ENCODE data around the gene BRD3.

The BRD3 gene

GRCh38 chr9:134034215-134035040 lies 33.4 kb downstream of the BRD3 start:
- H3K9me3 ChIP-seq (ENCODE audit: low read length), result peaks cover 6% of the 10 kb centered on the region
- H2AFZ ChIP-seq (ENCODE audit: low read depth, low read length), result no peak overlapping the region
- H3K4me1 ChIP-seq (ENCODE audit: insufficient read depth, low read length), result no peaks in the 10 kb centered on the region
- H3K4me3 ChIP-seq (ENCODE audit: low read length), result no peak overlapping the region
- peaks cover 84% of the 10 kb centered on the region for H3K36me3 ChIP-seq (ENCODE audit: insufficient read depth, low read length)
- H3K27me3 ChIP-seq (ENCODE audit: insufficient read depth, low read length), result no peaks in the 10 kb centered on the region

- no peak overlapping the region for H2AFZ ChIP-seq (ENCODE audit: low read depth, low read length)
- no peaks in the 10 kb centered on the region for H3K4me1 ChIP-seq (ENCODE audit: insufficient read depth, low read length)
- H3K9me3 ChIP-seq (ENCODE audit: low read length), result no peaks in the 10 kb centered on the region
- no peak overlapping the region for H3K4me3 ChIP-seq (ENCODE audit: low read length)
- H3K36me3 ChIP-seq (ENCODE audit: insufficient read depth, low read length), result peaks cover 83% of the 10 kb centered on the region
- no peaks in the 10 kb centered on the region for H3K27me3 ChIP-seq (ENCODE audit: insufficient read depth, low read length)
These were observed 34.2 kb downstream of the BRD3 start for GRCh38 chr9:134033516-134034214.

DNA sequence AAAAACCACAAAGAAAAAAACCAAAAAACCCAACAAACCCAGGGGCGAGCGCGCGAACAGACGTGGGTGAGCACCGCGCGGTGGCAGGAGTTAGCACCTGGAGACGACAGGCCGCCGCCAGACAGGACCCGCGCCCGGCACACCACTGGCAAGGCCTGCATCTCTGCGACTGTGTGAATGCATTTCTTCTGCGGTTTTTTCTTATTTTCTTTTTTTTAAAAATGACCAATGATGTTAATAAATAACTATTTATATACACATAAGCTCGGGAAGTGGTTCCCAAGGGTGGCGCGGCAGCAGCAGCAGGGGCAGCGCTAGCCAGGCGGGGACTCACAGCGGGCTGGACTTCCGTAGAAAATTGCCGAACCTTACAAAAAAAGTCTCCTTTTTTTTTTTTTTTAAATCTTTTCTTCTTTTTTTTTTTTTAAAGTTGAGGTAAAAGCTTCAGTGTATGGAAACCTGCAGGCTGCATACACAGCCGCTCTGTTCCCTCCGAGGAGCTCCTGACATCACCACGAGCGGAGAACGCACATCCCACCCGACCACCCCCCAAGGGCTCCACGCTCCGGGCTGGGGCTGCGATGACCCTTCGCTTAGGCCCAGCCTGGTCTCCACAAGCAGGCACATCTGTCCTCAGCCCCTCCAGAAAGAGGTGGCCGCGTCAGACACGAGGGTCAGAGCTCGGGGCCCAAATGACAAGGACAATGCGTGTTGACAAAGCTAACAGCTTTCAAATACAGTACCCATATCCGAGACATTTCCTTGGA lies 35.2 kb downstream of the BRD3 start:
- Histone ChIP-seq H3K4me3 (ENCODE audit: low read length) (no peak overlapping the region), H3K4me1 (ENCODE audit: insufficient read depth, low read length) (no peaks in the 10 kb centered on the region), H3K36me3 (ENCODE audit: insufficient read depth, low read length) (peaks cover 80% of the 10 kb centered on the region), H3K9me3 (ENCODE audit: low read length) (no peaks in the 10 kb centered on the region), H3K27me3 (ENCODE audit: insufficient read depth, low read length) (no peaks in the 10 kb centered on the region), H2AFZ (ENCODE audit: low read depth, low read length) (no peak overlapping the region)

DNA sequence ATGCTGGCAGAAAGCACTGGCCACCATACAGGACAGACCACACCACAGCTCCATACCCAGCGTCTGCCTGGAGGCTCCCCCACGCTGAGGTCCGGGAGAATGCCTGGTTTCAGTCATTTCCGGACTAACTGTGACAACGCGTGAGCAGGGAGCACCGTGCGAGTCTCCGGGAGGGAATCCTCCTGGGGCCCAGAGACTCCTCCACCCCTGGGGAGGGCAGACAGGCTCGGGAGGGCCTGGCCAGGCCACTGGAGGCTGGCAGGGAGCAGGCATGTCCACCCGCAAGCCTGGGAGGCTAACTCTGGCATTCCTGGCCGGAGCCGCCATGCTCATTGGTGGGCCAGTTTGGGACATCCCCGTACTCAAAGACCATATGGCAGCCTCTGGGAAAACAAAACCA lies 36.0 kb downstream of the BRD3 start:
- Histone ChIP-seq H3K9me3 (ENCODE audit: low read length) (no peaks in the 10 kb centered on the region), H3K36me3 (ENCODE audit: insufficient read depth, low read length) (peaks cover 82% of the 10 kb centered on the region), H3K4me1 (ENCODE audit: insufficient read depth, low read length) (no peaks in the 10 kb centered on the region), H3K4me3 (ENCODE audit: low read length) (no peak overlapping the region), H3K27me3 (ENCODE audit: insufficient read depth, low read length) (no peaks in the 10 kb centered on the region), H2AFZ (ENCODE audit: low read depth, low read length) (no peak overlapping the region)

DNA sequence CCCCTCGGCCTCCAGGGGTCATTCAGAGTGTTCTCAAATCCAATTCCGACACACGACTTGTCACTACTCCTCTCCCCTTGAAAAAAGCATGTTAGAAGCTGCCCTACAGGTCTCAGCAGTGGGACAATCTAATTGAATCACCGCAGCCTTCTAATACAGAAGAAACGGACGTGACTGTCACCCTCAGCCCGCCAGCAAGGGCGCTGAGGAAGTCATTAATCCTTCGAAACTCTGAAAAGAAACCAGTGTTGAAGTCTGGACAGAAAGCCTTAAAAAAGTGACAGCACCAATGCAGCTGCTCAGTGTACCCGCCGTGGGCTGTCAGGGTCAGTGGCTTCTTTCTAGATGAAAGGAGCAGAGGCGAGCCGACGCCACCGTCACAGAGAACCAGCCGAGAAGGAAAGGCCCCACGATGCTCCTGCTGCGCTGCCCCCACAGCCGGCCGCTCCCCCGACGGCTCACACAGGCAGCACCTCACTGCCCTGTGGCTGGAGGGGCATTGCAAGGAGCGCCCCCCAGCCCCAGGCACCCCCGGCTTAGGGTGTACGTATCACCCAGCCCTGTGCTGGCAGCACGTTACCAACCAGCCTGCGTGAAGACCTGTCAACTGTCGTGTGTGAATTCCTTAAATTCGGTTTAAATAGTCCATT lies 36.9 kb downstream of the BRD3 start:
- no peak overlapping the region for H2AFZ ChIP-seq (ENCODE audit: low read depth, low read length)
- no peaks in the 10 kb centered on the region for H3K9me3 ChIP-seq (ENCODE audit: low read length)
- peaks cover 8% of the 10 kb centered on the region for H3K4me1 ChIP-seq (ENCODE audit: insufficient read depth, low read length)
- peaks cover 76% of the 10 kb centered on the region for H3K36me3 ChIP-seq (ENCODE audit: insufficient read depth, low read length)
- H3K27me3 ChIP-seq (ENCODE audit: insufficient read depth, low read length), result no peaks in the 10 kb centered on the region
- no peak overlapping the region for H3K4me3 ChIP-seq (ENCODE audit: low read length)

GRCh38 chr9:134029248-134030226 lies 38.3 kb downstream of the BRD3 start:
- Histone ChIP-seq H3K4me1 (ENCODE audit: insufficient read depth, low read length) (peaks cover 9% of the 10 kb centered on the region), H3K36me3 (ENCODE audit: insufficient read depth, low read length) (peaks cover 62% of the 10 kb centered on the region), H3K27me3 (ENCODE audit: insufficient read depth, low read length) (no peaks in the 10 kb centered on the region), H2AFZ (ENCODE audit: low read depth, low read length) (no peak overlapping the region), H3K4me3 (ENCODE audit: low read length) (no peak overlapping the region), H3K9me3 (ENCODE audit: low read length) (no peaks in the 10 kb centered on the region)

DNA sequence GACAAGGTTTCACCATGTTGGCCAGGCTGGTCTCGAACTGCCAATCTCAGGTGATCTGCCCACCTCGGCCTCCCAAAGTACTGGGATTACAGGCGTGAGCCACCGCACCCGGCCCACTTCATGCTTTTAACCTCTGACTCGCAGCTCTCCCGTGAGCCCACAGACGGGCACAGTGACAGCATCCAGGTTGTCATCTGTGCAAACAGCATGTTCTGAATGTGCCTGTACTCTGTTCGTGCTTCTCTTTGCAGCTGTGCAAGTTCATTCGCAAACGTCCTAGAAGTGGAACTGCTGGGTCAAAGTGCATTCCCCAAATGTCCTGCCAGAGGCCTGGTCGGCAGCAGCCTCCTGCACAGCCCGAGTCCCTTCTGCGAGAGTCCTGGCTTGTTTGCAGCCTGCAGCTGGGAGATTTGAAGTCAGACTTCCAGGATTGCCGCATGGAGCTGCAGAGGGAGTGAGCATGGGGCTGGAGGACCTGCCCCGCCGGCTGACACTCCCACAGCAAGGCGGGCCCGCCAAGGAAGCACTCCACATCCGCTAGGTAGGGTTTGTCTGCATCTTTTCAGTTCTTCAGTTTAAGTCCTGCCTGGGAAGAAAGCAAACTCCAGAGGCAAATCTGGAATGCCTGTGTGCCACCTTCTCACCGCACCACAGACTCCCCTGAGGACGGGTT lies 39.1 kb downstream of the BRD3 start:
- Histone ChIP-seq H3K4me1 (ENCODE audit: insufficient read depth, low read length) (peaks cover 9% of the 10 kb centered on the region), H3K27me3 (ENCODE audit: insufficient read depth, low read length) (no peaks in the 10 kb centered on the region), H2AFZ (ENCODE audit: low read depth, low read length) (no peak overlapping the region), H3K4me3 (ENCODE audit: low read length) (no peak overlapping the region), H3K36me3 (ENCODE audit: insufficient read depth, low read length) (peaks cover 54% of the 10 kb centered on the region), H3K9me3 (ENCODE audit: low read length) (no peaks in the 10 kb centered on the region)

DNA sequence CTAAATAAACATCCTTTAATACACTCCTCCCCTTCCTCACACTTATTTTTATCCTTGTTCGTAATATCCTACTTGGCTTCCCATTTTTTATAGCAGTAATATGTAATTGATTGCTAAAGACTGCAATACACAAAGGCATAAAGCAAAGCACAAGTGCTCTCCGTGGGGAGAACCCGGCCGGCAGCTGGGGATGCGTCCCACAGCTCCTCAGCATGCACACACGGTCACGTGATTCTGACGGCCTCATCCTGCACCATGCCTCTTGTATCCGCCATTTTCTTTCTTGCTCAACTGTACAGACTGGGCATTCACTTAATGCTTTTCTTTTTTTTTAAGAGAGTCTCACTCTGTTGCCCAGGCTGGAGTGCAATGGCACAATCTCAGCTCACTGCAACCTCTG lies 39.8 kb downstream of the BRD3 start:
- no peaks in the 10 kb centered on the region for H3K9me3 ChIP-seq (ENCODE audit: low read length)
- H3K27me3 ChIP-seq (ENCODE audit: insufficient read depth, low read length), result no peaks in the 10 kb centered on the region
- H2AFZ ChIP-seq (ENCODE audit: low read depth, low read length), result no peak overlapping the region
- peaks cover 9% of the 10 kb centered on the region for H3K4me1 ChIP-seq (ENCODE audit: insufficient read depth, low read length)
- H3K36me3 ChIP-seq (ENCODE audit: insufficient read depth, low read length), result peaks cover 47% of the 10 kb centered on the region
- H3K4me3 ChIP-seq (ENCODE audit: low read length), result no peak overlapping the region

- Histone ChIP-seq H3K36me3 (ENCODE audit: insufficient read depth, low read length) (peaks cover 43% of the 10 kb centered on the region), H3K4me1 (ENCODE audit: insufficient read depth, low read length) (peaks cover 9% of the 10 kb centered on the region), H3K4me3 (ENCODE audit: low read length) (no peak overlapping the region), H3K9me3 (ENCODE audit: low read length) (no peaks in the 10 kb centered on the region), H3K27me3 (ENCODE audit: insufficient read depth, low read length) (no peaks in the 10 kb centered on the region), H2AFZ (ENCODE audit: low read depth, low read length) (no peak overlapping the region)
These were observed 40.3 kb downstream of the BRD3 start for GRCh38 chr9:134027561-134027960.

DNA sequence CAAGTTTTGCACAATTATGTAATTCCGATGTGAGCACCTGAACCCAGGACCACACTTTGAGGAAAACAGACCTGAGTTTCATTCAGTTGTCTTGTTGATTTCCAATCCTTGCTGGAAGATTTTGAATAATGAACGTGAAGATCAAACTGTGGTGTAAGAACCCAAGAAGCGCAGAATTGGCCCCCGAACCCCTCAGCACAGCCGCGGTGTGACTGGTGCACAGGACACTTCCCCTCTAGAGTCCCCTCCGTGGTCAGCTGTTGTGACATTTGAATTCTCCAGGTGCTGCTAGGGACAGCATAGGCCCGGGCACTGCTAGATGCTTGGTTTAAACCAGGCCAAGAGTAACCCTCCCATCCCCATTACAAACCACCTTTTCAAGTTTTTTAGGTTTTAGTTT lies 40.8 kb downstream of the BRD3 start:
- no peaks in the 10 kb centered on the region for H3K9me3 ChIP-seq (ENCODE audit: low read length)
- peaks cover 9% of the 10 kb centered on the region for H3K4me1 ChIP-seq (ENCODE audit: insufficient read depth, low read length)
- no peak overlapping the region for H3K4me3 ChIP-seq (ENCODE audit: low read length)
- H2AFZ ChIP-seq (ENCODE audit: low read depth, low read length), result no peak overlapping the region
- no peaks in the 10 kb centered on the region for H3K27me3 ChIP-seq (ENCODE audit: insufficient read depth, low read length)
- peaks cover 40% of the 10 kb centered on the region for H3K36me3 ChIP-seq (ENCODE audit: insufficient read depth, low read length)

DNA sequence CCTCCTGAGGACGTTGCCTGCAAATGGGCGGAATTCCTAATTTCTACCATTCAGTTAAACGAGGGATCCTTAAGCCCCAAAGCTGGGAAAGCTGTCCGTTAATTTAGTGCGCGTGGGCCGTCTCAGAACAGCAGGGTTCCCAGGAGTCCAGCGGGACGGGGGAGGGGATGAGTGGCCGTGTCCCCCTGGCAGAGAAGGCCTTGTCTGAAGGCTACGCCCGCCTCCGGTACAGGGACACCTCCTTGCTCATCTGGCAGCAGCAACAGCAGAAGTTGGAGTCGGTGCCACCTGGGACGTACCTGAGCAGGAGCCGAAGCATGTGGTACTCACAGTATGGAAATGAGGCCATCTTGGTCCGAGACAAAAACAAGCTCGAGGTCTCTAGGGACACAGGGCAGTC lies 41.2 kb downstream of the BRD3 start:
- Histone ChIP-seq H2AFZ (ENCODE audit: low read depth, low read length) (no peak overlapping the region), H3K36me3 (ENCODE audit: insufficient read depth, low read length) (peaks cover 36% of the 10 kb centered on the region), H3K9me3 (ENCODE audit: low read length) (no peaks in the 10 kb centered on the region), H3K4me1 (ENCODE audit: insufficient read depth, low read length) (peaks cover 9% of the 10 kb centered on the region), H3K27me3 (ENCODE audit: insufficient read depth, low read length) (no peaks in the 10 kb centered on the region), H3K4me3 (ENCODE audit: low read length) (no peak overlapping the region)
